Stimulated activated CD4-positive, alpha-beta T cell treated with anti-CD3 and anti-CD28 coated beads, Interleukin-2, amount 100 ng/mL, for 24 hours (primary cell): Measurements from ENCODE around the gene TRIM71.
"Not testable (repeated sequence)": the region's sequence is repeated elsewhere in the genome, so short reads cannot be mapped to it uniquely, and the experiment has no call there.

ENCODE experiments used
- DNase-seq, 2 donors: peaks; one replicate each; pipeline ENCODE4 v3.0.0-alpha.2; 2020

Gene TRIM71

DNA sequence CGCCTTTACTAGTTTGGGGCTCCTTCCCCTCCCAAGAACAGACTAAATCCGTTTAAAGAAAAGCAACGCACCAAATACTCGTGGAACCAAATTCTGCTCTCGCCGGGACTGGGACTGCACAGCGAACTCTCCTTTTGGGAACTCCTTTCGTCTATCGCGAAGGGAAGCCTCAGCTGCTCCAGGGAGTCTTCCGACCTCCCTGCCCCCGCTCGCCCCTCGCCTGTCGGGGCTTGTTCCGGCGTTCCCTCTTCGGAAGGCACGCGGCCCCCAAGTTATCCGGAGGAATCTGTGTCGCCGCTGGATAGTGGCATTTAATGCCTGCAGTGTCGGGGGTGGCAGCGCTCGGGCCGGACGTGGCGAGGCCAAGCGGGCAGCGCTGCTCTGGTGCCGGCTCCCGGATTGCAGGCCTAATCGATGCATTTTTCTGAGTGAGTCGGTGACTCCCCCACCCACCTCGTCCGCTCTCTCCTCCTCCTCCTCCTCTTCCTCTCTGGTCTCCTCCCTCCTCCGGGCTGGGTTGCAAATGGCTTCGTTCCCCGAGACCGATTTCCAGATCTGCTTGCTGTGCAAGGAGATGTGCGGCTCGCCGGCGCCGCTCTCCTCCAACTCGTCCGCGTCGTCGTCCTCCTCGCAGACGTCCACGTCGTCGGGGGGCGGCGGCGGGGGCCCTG, at the start of gene TRIM71:
Gene TRIM71, plus strand, starts transcription at position 440 of the 671 bp plus-strand sequence. Its CDS starts 84 bp downstream, at position 524.
- DNase-seq = peak; percentile 21 to 42

DNA sequence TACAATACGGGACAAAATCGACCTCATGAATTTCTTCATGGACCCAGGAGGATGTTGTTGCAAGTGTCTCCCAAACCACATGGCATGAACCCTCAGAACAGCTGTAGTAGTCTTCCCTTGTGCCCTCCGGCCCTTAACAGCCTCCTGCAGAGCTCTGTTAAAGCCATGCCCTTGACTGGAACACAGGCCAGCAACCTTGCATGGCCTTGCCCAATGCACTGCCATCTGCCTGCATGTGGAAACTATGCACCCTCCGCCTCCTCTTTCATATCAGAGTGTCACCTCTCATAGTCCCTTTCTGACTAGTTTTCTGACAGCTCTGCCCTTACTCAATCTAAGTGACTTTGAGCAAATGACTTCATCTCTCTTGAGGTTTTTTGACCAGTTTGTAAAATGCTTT, 39.4 kb upstream of the TRIM71 start:
- no peak for DNase-seq

DNA sequence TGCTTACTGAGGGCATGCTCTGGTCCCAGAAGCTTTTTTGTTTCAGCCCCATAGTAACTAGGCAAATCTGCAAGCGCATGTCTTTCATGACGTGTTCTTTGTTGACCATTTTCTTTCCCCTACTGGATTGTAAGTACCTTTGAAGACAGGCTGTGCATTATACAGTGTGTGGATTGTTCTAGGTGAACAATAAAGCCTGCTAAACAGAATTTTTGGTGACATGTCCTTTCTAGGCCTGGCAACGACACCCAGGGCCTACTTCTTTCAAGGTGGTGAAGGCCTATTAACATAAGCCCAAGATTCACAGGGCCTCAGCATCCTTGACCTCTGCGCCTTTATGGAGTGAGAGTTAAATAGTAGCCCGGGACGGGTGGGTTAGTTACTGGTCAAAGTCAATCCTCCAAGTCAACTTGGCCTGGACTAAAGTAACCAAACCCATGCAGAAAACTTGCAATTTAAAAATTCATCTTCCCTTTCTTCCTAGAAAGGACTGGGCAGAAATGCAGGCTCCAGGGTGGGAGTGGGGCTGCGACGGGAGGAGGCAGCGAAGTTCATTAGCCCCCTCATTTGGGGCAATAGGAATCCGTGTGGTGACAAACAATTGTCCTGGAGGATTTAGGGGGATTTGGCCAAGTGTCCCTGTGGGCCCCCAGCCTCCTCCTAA, 37.6 kb upstream of the TRIM71 start:
- DNase-seq = no peak

DNA sequence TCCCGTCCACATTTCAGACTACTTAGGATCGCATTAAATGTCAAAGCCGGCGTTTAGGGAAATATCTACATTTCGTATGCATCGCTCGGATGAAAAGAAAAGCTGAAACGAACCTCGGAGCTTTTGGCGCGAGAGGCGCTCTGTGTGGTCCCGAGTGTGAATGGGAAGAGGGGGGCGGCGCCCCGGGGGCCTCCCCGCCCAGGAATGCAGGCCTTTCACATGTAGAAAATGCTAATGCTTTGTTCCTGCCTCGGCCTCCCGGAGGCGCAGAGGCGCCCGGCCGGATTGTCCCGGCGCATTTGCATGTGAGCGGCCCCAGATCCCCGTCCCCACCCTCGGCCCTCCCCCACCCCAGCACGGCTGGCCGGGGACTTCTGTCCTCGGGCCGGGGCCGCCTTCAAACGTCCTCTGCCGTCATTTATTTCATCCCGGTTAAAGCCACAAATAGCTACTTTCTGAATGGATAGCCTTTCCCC, 37.0 kb upstream of the TRIM71 start:
- peak; percentile 19 to 32 for DNase-seq

DNA sequence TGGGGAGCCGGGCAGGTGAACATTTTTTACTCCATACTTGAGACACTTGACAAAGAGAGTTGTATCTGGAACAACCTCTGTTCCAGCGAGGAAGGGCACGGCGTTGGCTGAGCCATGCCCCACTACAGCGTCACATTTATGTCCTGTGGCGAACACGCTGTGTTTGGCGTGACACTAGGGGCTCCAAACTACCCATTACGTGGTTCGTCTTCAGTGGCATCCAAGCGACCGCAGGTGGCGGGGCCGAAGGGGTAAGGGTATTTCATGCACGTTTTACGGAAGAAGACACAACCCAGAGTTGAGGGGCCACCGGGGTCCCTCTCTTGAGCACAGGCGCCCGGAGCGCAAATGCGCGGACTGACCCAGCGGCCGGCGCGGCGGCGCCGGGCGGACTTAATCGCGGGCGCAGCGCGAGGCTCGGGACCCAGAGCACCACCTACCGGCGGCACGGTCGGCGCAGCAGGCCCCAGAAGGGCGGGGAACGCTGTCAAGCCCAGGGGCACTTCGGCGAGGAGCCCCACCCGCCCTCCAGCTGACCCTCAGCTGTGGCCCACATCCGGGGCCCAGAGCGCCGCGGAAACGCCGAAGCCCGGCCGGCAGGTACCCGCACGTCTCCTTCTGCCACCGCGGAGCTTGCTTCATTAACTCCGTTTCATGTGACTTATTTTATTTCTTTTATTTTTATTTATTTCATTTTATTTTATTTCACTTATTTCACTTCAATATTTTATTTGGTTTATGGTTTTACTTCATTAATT, 36.4 kb upstream of the TRIM71 start:
- DNase-seq = peak; percentile 75 to 83

DNA sequence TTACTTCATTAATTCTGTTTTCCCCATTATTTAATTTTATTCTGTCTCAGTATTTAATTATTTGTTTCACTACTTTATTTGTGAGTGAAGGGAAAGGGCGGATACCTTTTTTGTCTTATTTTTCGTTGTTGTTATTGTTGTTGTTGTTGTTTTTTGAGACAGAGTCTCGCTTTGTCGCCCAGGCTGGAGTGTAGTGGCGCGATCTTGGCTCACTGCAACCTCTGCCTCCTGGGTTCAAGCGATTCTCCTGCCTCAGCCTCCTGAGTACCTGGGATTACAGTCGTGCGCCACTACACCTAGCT, 35.9 kb upstream of the TRIM71 start:
- DNase-seq = not testable (repeated sequence)

DNA sequence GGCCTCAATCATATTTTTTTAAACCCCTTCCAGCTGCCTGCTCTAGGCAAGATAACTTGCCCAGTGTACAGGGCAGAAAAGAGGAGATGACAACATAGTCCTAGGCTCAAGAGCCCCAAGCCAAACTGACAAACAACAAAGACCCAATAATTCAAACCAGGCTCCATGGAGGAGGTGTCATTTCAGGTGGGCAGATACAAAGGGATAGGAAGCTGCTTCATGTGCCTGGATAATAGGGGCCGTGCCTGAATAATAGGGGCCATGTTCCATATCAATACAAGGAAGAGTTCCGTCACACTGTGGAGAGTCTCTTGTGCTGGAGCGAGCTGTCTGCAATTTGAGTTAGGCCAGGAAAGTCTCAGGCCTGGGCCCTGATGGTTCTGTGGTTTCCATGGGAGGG, 35.4 kb upstream of the TRIM71 start:
- no peak for DNase-seq

DNA sequence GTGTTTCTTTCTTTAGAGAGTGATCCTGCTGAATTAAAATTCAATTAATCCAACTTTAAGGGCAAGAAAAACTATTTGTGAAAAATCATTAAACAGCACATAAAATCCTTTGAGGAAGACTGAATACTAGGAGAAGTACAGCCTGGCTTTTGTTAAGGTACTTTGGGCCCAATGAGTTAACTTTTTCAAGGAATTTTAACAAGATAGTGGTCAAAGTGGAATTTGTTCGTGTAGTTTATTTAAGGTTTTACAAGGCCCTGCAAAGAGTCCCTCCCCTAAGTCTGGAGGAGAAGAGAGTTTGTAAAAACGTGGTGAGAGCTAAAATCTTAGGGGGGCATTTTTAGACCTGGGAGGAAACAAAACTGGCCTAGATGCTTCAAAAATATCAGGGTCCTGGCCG, 26.0 kb upstream of the TRIM71 start:
- DNase-seq = no peak

DNA sequence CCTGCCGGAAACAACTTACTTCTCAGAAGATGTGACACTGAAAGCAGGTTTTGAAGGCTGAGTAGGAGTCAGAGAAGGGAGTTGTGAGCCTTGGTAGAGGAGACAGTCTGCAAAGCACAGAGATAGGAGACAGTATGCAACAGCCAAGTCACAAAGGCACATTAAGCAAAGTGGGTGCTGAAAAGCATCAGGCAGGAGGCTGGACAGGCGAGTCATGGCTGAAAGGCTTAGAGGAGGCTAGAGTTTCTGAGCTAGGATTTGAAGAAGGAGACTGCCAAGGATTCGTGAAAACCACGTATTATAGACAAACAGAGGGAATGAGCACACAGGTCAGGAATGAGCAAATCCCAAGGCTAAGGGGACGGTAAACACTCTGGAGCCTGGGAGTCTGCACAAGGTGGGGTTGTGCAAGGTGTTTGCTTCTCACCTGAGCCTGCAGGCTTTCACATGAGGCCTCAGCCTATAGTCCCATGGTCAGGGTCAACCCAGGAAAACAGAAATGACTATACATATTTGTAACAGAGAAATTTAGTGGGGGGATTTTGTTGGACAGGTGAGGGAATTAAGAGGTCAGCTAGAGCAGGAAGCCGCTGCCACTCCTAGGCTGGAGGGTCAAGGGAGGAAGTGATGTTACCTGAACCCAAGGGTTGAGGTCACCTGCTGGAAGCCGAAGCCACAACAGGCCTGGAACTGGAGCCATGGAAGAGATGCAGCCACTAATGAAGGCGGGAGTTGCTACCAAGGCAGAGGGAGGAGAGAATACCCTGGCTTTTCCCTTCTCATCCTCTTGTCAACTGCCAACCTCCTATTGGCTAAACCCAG, 23.1 kb upstream of the TRIM71 start:
- no peak for DNase-seq

DNA sequence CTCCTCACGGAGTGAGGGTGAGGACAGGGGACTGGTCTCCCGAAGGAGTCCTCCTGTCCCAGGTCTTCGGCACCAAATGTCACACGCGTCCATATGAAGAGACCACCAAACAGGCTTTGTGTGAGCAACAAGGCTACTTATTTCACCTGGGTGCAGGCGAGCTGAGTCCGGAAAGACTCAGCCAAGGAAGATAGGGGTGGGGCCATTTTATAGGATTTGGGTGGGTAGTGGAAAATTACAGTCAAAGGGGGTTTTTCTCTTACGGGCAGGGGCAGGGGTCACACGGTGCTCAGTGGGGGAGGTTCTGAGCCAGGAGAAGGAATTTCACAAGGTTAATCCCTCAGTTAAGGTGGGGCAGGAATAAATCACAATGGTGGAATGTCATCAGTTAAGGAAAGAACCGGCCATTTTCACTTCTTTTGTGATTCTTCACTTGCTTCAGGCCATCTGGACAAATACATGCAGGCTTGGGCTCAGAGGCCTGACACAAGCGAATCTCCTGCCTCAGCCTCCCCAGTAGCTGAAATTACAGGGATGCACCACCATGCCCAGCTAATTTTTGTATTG, 21.3 kb upstream of the TRIM71 start:
- not testable (repeated sequence) for DNase-seq

DNA sequence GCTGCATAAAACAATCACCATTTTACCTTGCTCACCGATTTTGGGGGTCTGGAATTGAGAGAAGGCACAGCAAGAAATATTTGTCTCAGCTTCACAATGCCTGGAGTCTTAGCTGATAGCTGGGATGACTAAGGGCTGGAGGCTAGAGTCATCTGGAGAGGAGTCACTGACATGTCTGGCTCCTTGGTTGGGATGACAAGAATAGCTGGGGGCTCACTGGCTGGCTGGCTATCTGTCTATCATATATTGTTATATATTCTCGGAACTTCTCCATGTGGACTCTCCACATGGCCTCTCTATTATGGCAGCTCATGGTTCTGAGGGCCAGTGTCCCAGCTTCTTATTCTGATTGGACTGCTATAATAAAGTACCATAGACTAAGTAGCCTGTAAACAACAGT, 20.0 kb upstream of the TRIM71 start:
- DNase-seq = no peak

DNA sequence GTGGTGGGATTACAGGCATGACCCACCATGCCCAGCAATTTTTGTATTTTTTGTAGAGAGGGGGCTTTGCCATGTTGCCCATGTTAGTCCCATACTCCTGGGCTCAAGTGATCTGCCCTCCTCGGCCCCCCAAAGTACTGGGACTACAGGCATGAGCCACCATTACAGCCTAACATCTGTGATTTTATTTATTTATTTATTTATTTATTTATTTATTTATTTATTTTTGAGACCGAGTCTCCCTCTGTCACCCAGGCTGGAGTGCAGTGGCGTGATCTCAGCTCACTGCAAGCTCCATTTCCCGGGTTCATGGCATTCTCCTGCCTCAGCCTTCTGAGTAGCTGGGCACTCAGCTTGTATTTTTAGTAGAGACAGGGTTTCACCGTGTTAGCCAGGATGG, 16.4 kb upstream of the TRIM71 start:
- not testable (repeated sequence) for DNase-seq

DNA sequence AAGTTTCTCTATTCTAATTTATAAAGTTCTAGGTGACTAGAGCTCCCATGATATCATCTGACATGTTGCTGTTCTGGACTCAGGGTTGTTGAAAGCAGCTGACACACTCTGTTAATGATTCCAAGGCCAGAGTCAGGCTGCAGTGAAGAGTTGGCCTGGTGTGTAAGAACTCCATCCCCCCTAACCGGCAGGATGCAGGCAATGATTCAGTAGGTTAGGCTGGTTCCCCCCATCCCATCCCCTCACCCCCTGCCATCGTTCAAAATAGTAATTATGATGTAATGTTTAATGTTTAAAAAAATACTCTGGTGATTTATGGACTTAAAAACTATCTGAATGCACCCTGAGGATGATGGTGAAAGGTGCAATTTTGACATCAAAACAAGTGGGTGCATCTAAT, 4.6 kb upstream of the TRIM71 start:
- no peak for DNase-seq

DNA sequence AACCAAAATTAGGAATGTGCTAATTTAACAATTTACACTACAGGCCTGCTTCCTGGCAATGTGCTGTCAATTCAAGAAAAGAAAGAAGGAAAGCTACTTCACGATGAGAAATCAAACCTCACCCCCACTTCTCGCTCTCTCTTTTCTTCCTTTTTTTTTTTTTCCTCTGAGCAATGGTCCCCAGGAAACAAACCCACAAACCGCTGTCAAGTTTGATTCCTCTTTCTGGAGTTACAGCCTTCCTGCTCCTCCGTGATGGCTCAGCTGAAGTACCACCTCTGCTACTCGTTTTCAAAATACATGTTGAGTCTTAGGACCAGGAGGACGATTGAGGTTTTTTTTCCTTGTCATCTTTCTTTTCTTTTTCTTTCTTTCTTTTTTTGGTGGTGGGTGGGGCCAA, 3.4 kb upstream of the TRIM71 start:
- DNase-seq = no peak

DNA sequence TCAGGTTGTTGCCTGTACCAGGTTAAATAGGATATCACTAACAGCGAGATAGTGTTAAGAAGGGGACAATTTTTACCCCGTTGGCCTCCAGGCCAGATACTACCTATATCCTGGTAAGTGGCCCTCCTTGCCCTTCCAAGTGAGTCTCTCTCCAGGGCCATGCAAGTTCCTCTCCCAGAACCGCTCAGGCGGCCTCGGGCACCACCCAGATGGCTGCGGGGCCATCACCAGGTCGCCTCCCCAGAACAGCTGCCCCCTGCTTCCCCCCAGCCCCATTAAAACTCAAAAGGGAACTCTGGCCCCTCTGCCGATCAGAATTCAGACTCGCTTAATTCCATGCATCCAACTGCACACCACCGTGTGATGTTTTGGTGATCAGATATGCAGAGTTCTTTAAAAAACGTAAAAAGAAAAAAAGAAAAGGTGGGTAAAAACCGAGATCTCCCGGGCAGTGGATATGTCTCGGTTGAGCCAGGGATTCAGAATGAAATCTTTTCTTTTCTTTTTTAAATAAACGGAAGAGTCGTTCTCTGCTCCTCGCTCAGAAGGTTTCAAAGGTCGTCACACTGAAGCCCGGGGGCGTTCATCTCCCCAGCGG, 1.9 kb upstream of the TRIM71 start:
- DNase-seq = no peak

DNA sequence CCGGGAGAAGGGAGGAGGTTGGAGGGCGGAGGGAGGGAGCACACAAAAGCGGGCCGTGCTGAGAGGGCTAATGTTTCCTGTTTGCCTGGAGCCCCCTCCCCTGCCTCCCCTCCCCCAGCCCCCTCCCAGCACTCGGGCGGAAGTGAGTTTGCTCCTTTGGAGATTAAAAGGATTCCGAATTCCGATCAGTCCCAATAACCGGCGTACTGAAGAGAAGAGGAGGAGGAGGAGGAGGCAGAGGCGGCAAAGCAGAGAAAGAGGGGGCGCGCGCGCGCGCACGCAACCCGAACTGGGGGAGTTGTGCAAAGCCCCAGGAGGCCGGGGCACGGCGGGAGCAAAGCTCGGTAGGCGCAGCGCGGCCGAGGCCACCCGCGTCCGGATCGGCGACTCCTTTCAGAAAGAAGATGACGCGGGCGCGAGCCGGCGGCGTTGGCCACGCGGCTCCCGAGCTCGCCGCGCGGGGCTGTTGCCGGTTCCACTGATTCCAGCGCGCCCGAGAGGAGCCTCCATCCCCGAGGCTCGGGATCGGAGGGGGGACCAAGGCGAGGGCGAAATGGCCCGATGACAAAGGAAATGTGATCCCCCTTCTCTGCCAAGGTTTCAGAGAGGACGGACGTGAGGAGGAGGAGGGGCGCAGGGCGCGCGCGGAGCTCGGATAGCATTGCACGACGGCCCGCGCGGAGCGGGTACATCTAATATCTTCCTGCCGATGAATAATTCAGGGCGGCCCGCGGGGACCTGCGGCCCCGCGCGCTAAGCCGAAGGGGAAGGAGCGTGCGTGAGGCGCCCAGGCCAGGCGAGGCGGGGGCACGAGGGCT, 1.1 kb upstream of the TRIM71 start:
- peak; percentile 23 to 45 for DNase-seq

DNA sequence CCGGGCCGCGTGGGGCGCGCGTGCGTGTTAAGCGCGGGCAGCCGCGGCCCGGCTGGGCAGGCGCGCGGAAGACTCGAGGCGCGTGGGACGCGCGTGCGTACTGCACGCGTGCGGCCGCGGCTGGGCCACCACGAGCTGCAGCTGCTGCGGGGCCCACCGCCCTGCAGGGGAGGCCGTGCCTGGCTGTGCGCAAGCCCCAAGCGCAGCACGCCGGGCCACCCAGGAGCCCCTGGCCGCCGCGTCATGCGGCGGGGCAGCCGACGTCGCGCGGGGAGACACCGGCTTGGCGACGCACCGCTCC, 590 bp upstream of the TRIM71 start:
- no peak for DNase-seq

DNA sequence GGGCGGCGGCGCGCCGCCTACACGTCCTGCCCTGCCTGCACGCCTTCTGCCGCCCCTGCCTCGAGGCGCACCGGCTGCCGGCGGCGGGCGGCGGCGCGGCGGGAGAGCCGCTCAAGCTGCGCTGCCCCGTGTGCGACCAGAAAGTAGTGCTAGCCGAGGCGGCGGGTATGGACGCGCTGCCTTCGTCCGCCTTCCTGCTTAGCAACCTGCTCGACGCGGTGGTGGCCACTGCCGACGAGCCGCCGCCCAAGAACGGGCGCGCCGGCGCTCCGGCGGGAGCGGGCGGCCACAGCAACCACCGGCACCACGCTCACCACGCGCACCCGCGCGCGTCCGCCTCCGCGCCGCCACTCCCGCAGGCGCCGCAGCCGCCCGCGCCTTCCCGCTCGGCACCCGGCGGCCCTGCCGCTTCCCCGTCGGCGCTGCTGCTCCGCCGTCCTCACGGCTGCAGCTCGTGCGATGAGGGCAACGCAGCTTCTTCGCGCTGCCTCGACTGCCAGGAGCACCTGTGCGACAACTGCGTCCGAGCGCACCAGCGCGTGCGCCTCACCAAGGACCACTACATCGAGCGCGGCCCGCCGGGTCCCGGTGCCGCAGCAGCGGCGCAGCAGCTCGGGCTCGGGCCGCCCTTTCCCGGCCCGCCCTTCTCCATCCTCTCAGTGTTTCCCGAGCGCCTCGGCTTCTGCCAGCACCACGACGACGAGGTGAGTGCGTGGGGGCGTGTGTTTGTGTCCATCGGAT, 602 bp downstream of the TRIM71 start:
- DNase-seq = peak in 1 of 2 donors; percentile 24

DNA sequence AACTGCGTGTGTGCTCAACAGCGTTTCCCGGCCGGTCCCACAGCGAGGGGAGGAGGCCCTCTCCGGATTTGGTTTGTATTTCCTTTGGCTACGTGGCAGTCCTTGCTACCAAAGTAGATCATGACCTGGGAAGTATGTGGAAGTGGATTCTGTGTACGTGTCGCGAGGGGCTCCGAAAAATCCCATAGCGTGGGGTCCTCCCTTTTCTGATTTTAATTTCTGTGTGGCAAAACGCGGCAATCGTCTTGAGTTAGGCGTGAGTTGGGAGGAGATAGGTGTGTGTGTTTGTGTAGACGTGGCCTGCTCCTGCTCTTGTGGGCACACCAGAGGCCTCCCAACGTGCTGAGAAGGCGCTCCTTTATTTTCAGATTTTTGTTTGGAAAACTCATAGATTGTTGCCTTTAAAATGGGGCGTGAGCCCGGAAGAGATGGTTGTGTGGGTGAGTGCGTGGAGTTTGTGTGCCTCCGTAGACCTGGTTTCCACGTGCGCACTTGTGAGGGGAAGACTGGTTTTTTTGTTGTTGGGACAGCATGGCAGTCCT, 1.2 kb downstream of the TRIM71 start:
- DNase-seq = no peak

DNA sequence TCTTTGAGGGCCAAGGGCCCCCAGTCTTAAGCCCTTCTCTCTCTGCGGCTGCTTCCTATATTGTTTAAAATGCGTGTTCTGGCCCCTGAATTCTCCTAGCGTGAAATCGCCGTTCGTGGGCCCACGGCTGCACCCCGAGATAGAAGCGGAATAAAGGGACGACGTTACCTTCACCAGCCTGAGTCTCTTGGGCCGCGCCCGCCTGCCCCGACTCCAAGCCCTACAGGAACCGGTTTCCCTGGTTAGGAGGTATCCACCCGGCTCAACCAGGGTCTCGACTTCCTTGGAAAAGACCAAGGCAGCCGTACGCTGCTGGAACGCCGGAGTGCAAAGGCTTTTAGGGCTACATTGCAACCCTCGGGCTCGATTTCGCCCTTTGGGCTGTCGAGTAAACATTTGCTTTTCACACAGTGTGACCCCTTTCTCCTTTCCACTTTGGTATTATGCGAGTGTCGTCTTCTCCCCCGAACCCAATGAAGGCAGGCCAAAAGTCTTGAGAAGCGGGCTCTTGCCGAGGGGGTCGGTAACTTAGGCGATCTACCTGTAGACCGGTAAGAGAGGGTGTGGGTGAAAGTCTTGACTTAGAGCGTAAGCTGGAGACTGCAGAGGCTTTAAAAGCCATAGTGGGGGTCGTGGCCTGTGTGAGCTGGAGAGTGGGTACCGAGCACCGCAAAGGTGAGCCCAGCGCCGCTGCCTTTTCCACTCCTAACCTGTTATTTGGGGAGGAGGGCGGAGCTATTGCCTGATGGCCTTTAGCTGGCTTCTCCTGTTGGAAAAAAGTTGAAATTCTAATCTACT, 2.0 kb downstream of the TRIM71 start:
- DNase-seq = no peak
